Measurements from ENCODE around the gene KCNN3.

The KCNN3 gene

DNA sequence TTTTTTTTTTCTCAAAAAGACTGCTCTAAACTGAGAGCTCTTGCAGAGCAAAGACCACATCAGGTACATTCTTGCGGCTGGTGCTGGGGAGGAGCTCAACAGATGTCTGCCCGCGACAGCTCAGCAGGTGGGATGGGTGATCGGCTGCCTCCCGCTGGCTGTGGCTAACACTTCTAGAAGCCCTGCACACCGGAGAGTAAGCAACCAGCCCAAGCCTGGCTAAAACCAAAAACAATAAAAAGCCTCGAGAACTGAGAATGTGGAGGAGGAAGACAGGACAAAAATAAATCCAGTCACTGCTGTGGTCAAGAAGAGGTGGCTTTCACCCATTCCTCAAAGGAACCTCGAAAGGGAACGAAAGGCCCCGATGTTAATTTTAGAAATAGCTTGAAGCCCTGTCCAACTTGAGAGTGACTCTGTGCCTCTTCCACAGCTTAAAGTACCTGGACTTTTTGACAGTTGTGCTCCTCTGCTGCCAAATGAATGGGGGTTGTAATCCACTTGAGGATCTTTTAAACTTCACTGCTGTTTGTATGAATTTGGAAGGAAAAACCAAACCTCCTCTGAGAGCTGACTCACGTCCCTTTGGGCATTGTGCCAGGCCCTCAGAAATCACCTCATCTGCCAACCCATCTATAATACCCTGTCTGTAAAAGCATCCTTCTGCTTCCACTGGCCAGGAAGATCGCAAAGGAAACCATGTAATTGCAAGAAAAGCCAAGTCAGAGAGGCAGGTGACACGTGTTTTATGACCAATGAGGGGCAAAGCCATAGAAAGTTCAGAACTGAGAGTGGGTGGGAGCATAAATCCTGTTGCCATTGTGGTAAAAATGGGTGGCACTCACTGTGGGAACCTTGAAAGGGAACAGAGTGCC, 78.6 kb downstream of the KCNN3 start:
- peak; percentile 60 to 84 (median 78) for DNase-seq

DNA sequence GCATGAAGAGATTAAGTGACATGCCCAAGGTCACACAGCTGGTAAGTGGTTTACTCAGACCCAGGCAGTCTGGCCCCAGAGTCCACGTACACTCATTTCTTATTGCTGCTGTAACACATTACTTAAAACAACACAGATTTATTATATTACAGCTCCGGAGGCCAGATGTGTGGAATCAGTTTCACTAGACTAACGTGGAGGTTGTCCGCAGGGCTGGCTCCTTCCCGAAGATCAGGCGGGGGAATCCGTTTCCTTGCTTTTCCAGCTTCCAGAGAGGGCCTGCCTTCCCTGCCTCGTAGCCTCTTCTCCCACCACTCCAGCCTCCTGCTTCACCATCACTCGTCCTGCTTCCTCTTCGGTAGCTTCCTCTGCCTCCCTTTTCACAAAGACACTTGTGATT, 81.2 kb downstream of the KCNN3 start:
- DNase-seq, result no peak

DNA sequence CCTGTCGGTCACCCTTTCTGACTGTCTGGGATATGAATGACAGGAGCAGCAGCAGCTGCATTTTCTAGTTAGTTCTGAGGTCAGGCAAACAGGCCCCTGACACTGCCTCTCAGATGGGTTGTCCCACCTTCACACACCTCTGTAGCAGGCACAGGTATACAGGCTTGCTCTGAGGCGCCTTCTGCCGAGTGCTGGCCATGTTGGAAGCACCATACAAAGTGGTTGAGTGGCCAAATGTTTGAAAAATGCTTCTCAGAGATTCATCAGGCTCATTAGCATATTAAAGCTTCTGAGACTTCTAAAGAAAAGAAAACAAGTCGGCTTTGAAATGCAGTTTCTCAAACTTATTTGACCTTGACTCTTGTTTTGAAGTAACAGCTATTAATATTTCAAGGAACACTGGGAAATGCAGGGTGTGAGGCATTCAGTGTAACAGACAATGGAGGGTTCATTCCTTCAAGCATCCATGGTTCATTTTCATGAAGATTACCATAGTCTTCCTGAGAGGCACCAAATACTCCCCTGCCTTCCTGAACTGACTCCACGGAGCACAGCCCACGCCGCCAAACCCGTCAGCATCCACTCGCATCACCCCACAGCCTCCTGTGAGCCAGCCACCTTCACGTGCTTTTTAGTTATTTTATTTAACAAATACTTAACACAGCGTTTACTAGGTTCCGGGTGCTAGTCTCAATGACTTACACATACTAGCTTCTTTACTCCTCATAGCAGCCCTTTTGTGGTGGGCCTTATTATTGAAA, 81.8 kb downstream of the KCNN3 start:
- no peak for DNase-seq

DNA sequence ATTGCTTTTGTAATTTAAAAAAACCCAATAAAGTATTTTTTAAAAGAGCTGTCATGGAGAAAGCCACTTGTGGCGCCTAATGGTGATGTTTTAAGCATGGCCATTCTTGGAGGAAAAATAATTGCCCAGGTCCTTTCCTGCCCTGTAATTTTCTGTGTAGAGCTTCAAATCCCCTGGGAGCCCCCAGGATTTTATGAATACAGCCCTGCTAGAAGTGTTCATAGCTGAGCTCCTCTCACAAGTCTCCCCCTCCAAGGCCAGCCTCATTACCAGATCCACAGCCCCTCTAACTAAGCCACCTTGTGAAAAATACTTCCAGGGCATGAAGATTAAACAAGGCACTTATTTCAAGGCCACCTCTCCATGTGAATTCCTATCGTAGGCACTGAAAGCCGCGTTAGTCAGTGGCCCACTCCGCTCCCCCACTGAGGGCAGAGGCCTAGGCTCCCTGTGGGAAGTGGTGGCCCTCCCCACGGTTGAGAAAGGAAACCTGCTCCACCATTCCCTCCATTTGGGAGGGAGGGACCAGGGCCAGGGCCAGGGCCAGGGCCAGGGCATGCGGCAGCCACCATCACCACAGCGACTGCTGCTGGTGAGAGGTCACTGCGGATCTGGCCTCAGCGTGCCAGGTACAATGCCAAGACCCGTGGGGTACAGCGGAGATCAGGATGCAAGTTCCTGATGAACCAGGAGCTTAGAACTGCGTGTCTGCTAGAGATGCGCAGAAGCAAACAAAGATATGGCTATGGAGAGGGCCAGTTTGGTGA, 83.1 kb downstream of the KCNN3 start:
- no peak for DNase-seq

DNA sequence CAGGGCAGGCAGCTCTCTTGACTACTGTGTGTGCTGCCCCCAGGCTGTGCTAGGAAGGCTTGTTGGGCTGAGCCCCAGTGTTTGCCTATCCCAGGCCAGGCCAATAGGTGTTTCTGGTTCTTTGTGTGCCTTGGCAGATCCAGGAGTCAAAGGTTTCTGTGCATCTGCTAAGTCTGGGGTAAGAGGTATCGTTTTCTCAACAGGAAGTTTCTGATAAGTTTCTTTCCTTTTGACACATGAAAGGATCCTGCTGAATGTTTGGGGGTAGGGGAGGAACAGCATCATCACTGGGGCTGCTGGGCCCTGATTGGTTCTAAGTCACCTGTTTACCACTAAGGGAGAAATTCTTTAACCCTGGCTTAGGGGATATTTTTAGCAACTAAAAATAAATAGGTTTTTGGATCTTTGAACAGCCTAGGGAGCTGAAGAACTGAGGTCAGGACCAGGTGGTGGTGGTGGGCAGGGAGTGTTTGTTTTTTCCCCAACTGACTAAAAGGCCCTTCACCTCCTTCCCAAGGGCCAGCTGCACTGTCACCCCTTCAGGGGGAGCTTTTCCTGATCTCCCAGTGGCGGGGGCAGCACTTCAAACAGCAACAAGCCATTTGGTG, 85.1 kb downstream of the KCNN3 start:
- peak in 3 of 5 donors; percentile 26 to 76 (median 43) for DNase-seq

DNA sequence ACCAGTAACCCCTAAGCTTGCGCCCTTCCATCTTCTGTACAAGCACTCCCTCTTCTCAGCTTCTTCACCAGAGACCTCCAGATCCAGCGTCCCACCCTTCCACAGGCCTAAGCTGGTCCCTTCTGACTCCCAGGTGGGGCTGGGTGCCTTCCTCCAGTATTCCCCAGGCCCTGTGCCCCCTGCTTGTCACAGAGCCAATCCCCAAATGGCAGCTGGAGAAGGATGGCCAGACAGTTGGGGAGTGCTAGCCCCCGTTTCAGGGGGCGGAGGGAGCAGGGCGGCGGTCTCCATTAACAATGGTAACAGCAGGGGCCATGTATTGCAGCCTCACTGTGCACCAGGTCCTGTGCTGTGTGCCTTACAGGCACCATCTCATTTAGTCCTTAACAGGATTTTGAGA, 85.7 kb downstream of the KCNN3 start:
- DNase-seq, result no peak

DNA sequence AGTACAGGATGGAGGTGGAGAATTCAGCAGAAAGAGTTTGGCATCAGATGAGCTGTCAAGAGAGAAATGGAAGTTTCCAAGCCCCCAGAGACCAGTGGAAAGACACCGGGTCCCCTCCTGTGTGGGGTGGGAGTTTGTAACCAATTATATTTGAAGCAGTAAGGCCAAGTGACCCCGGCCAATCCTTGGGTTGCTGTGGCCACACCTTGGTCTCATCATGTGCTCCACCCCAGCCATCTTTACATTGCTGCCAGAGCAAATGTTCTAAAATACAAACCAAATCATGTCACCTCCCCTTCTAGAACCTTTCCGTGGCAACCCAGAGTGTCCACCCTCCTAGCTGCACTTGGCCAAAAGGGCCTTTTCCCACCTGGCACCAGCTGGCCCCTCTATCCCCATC, 86.1 kb downstream of the KCNN3 start:
- no peak for DNase-seq

DNA sequence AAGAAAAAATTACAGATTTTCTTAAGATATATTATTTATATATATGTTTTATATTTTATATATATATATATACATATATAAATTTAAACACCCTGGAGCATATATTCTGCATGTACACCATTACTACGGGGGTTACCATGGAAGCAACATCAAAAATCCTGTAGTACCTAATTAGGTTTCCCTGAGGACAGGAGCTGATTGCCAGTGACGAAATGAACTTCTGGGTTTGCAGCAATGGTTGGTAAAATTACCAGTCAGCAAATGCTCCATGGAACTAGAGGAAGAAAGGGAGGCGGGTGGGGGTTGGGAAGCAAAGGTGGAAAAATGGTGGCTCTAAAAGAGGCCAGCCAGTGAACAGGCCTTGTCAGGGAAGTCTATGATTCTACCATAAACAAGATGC, 89.5 kb downstream of the KCNN3 start:
- DNase-seq, result no peak

DNA sequence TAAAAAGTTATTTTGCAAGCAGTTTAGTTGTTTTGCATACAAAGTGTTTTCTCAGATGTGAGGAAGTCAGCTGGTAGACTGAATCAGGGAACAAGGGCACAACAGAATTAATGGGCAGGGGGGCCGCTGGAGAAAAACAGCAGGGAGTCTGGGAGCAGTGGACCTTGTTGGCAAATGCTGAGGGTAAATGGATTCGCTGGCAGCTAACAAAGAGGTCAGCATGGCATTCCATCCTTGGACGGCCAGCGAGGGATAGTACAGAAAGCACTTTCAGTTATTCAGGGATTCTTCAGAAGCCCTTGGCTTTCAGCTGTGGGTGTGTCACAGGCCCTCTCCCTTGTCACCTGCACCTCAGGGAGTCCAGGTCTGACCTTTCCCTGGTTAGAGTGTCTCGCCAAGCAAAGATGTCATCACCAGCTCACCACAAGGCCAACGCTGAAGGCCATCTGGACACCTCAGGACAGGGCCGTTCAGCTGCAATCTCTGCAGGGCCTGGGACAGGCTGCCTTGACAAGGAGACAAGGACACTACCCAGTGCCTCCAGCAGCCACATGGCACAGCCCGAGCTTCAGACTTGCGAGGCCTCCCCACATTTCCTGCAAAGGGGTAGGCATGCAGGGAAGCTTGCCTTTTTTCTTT, 90.4 kb downstream of the KCNN3 start:
- no peak for DNase-seq

DNA sequence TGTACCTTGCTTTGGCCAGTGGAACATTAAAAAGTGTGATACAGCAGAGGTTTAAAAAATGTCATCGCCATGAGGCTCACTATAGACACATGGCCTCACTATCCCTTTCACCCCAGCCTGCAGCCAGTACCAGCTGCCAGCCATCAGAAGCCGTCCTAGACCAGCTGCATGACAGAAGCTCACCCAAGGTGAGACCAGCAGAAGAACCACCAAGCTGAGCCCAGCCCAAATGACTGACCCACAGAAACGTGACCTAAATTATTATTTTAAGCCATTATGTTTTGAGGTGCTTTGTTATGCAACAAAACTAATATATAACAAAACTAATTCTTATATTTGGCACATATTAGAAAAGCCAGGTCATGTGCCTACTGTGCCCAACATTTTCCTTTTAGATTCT, 91.1 kb downstream of the KCNN3 start:
- no peak for DNase-seq

DNA sequence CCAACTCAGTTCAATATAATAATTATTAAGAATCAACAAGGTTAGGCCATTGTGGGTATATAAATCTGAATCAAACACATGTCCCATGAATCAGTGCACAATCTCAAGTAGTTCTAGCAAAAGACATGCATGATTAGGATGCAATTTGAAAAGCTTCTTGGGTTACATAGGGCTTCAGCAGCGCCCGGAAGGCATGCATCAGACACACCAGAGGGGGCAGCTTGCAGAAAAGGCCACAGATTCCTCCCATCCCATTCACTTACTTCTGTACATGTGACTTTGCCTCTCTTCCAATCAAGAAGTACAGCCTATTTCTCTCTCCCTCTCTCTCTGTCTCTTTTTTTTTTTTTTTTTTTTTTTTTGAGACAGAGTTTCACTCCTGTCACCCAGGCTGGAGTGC, 91.8 kb downstream of the KCNN3 start:
- no peak for DNase-seq

DNA sequence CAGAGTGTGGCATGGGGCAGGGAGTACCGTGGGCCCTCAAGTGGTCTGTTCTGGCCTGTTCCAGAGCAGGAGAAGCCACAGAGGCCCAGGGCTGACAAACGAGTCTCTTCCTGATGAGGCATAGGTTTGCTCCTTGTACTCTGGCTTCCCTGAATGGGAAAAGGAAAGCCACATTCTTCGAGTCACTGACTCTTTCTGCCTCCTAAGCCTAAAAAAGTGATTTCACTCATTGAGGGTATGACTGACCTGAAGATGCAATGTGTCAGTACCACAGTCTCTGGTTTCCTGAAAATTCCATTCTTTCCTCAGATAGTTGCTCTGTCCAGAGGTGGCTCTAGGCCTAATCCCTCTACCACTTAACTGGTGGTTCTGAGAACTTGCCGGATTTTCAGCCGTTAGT, 92.3 kb downstream of the KCNN3 start:
- no peak for DNase-seq

DNA sequence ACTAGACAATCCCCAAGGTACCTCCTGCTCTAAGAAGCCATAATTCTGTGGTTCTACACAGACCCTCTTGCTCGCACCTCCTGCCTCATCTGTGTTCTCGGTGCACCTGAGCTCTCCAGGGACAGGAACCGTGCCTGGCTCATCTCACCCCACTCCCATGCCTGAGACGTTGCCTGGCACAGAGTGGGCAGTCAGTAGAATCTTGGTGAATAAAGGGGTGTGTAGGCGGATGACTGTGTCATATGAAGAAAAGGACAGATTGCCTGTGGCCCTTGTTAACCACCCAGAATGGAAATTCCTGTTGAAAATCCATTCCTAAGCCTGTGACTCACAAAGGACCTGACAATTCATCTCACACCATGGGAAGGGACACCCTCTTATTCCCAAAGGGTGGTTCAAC, 92.9 kb downstream of the KCNN3 start:
- no peak for DNase-seq

DNA sequence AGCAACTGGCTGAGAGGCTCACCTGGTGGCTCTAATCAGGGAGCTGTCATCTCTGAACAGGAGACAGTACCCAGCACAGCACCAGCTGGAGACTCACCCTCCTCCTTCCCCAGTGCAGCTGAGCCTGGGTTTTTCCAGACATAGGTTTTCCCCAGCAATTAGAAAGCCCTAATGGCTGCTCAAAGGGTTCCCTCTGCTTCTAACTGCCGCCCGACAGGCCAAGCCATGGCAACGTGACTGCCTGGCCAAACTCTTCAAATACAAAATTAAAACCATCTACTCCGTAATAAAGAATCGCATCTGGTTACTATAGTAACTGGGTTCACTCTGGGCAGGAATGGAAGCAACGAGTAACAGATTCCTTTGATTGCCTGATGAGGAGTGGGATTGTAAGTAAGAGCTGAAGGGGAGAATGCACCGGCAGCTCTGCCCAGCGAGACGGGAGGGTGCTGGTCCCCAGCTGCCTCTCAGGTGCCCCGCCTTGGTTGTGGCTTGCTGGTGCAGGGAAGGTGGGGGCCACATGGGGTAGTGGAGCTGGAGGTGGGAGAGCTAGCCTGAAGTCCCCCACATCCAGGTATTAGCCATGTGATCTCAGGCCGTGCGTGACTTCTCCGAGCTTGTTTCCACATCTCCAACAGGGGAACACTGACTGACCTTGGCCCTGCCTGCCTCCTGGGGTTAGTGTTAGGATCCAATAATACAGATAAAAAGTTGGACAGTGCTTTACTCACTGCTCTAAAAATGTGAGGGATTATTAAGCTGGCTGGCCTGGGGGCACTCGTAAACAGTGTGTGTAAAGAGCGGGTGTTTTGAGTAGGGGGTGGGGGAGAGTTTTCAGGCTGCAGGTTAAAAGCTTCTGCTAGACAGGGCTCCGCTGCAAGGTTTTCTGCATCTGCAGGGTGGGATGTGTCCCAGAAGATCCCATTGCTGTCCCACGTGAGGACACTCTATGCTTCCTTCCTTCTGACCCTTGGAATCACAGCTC, 94.2 kb downstream of the KCNN3 start:
- no peak for DNase-seq

DNA sequence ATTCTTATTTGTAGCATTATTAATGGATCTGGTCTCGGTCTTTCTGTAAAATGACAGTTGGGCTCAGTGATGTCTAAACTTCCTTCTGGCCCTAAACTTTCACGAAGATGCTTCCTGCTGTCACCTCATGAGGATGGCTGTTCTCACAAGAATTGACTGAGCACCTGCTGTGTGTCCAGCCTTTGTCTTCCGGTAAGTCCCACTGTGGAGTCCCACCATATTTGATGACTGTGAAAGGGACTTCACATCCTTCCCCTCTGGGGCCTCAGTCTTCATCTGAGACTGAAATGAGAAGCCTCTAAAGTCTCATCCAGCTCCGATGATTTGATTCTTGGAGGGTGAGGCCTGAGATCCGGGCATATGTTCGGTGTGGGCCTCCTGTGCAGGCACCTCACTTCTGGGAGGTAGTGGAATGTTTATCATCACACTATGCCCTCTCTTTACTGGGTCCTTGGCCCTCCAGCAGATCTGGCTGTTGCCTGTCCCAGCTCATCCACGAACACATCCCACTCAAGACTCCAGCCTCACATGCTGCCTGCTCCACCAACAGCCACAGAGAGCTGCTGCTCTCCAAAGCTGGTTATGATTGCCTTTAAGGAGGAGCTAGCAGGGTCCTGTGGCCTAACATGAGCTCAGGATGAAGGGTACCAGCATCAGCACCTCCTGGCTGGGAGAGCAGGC, 95.8 kb downstream of the KCNN3 start:
- no peak for DNase-seq

DNA sequence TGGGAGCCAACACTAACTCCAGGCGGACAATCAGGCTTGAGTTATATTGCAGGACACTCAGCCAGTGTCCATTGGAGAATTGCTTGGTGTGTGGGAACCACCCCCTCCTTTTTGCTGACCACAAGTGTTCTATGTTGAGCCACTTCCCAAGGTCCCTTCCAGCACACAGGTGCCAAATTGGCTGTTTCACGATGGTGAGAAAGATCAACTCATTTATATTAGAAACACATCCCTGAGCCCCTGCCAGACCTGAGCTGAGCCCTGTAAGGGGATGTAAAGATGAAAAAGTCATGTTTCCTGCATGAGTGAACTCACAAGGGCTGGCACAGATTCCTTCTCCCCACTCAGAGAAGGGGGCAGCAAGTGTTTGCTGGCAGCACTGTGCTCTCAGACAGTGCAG, 96.5 kb downstream of the KCNN3 start:
- DNase-seq, result no peak

DNA sequence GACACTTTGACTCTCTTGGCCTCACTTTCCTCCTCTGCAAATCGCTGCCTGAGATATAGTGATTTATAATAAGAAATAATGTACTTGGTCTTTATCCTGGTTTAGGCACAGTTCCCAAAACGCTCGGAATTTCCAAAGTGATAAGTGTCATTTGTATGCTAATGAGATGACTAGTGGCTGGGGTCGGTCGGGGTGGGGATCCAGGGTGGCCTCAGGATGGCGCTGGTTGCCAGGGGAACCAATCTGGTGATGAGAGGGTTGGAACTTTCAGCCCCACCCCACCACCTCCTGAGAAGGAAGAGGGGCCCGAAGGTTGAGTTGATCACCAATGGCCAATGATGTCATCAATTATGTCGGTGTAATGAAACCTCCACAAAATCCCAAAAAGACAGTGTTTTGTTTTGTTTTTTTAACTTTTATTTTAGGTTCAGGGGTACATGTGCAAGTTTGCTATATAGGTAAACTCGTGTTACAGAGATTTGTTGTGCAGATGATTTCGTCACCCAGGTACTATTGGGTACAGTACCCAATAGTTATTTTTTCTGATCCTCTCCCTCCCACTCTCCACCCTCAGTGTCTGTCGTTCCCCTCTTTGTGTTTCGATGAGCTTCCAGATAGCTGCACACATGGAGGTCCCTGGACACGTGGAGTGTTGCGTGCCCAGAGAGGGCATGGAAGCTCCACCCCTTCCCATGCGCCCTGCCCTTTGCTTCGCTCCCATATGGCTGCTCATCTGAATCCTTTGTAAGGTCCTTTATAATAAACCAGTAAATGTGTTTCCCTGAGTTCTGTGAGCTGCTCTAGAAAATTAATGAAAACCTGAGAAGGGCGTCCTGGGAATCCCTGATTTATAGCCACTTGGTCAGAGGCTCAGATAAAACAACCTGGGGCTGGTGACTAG, 97.2 kb downstream of the KCNN3 start:
- DNase-seq, result no peak

DNA sequence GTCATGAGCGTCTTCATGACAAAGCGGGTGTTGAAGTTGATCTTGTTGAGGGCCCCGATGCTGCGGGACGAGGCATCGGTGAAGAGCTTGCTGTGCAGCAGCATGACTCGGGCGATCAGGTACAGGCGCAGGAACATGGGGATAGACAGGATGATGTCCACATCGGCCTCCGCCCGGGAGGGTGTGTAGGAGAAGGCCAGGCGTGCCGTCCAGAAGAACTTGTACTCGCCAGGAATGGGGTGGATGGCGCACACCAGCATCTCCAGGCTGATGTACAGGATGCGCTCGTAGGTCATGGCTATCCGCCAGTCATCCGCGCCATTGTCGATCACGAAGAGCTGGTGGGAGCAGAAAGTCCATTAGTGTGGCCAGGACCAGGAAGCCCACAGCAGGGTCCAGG, 98.0 kb downstream of the KCNN3 start:
- DNase-seq, result no peak

DNA sequence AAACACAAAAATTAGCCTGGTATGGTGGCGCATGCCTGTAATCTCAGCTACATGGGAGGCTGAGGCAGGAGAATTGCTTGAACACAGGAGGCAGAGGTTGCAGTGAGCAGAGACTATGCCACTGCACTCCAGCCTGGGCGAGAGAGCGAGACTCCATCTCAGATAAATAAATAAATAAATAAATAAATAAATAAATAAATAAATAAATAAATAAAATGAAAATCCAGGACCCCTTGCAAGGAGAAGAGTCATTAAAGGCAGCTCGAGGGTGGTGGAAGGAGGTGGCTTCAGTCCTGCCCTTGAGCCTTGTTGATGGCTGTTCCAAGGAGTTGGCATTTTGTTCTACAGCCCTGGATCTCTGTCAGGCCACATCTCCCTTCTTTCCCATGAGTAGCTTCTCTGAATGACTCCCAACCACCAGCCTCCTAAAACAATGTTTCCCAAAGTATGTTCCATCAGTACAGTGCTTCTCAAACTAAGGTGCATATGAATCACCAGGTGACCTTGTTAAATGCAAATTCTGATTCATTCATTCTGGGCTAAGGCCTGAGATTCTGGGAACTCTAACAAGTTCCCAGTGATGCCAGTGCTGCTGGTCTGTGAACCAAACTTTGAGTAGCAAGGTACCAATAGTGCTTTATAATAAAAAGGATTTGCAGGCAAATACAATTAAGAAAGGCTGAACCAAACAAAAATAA, 99.0 kb downstream of the KCNN3 start:
- no peak for DNase-seq

Data from T-helper 1 cell (primary cell).